Nephron (organoid): Measurements from ENCODE around the gene DCDC2.

Experiments
- H3K27ac Mint-ChIP-seq, 3 experiments: 2 replicates each; pipeline ENCODE4 v1.8.0; 2020; ENCODE audit warnings: mixed read lengths in 3 of 3, mild to moderate bottlenecking in 2 of 3, moderate library complexity in 1 of 3
- H3K27me3 Mint-ChIP-seq: 2 replicates; pipeline ENCODE4 v1.8.0; 2021; ENCODE audit warnings: low read depth, mild to moderate bottlenecking, moderate library complexity, mixed read lengths
- H3K36me3 Mint-ChIP-seq: 2 replicates; pipeline ENCODE4 v1.8.0; 2020; ENCODE audit warnings: low read depth, mixed read lengths
- H3K4me1 Mint-ChIP-seq: 2 replicates; pipeline ENCODE4 v1.8.0; 2020; ENCODE audit warnings: mixed read lengths
- H3K4me3 Mint-ChIP-seq, 3 experiments: 2 replicates each; pipeline ENCODE4 v1.8.0; 2020; ENCODE audit warnings: mild to moderate bottlenecking in 3 of 3, mixed read lengths in 3 of 3, moderate library complexity in 2 of 3
- H3K9me3 Mint-ChIP-seq: 2 replicates; pipeline ENCODE4 v1.8.0; 2020; ENCODE audit warnings: mixed read lengths
- CTCF ChIP-seq, 3 experiments: fragments of 200-600 bp; sonication (generic); IDR thresholded peaks; one replicate each; pipeline ENCODE4 v1.5.0; 2021; ENCODE audit warnings: antibody characterized with exemption in 3 of 3; ENCODE audit not compliant: unreplicated experiment in 3 of 3

DCDC2 gene

DNA sequence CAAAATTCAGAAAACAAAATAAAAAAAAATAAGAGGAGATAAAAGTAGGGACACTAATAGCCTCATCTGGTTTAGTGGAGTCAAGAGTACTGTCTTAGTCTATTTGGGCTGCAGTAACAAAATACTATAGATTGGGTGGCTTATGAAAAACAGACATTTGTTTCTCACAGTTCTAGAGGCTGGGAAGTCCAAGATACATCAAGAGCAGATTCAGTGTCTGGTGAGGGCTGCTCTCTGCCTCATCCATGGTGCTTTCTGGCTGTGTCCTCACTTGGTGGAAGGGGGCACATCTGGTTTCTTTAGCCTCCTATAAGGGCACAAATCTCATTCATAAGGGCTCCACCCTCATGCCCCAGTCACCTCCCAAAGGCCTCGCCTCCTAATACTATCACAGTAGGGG lies 205.8 kb downstream of the DCDC2 start:
- no peaks in the 10 kb centered on the region for H3K4me1 Mint-ChIP-seq
- peaks cover 3% of the 10 kb centered on the region for H3K27me3 Mint-ChIP-seq
- H3K36me3 Mint-ChIP-seq, result no peaks in the 10 kb centered on the region
- no peaks in the 10 kb centered on the region for H3K9me3 Mint-ChIP-seq
- no peak for TF ChIP-seq CTCF (IDR thresholded peaks at IDR 0.05; ENCODE audit: unreplicated experiment in 3 of 3)
- H3K27ac Mint-ChIP-seq, result no peak overlapping the region
- no peak overlapping the region for H3K4me3 Mint-ChIP-seq

DNA sequence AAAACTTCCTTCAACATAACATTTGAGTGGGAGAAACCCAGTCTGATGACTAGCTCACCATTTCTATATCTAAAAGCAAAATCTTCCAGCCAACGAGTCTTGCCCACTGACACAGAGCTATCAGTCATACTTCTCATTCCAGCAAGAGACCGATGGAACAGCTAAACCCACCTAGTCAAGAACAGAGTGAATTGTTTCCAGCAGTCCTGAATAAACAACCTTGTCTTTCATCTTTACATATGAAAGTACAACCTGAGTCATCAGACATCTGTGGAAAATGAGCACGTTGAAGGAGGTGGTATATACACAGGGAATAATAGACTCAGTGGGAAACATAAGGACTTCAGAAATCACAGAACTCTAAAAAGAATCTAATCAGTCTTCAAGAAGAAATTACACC lies 208.0 kb downstream of the DCDC2 start:
- no peak overlapping the region for H3K4me3 Mint-ChIP-seq
- peaks cover 3% of the 10 kb centered on the region for H3K27me3 Mint-ChIP-seq
- no peaks in the 10 kb centered on the region for H3K9me3 Mint-ChIP-seq

GRCh38 chr6:24149296-24149695 lies 208.6 kb downstream of the DCDC2 start:
- Mint-ChIP-seq H3K36me3 (no peaks in the 10 kb centered on the region), H3K9me3 (no peaks in the 10 kb centered on the region), H3K4me1 (no peaks in the 10 kb centered on the region), H3K27me3 (peaks cover 3% of the 10 kb centered on the region), H3K27ac (no peak overlapping the region), H3K4me3 (no peak overlapping the region)
- TF ChIP-seq CTCF (IDR thresholded peaks at IDR 0.05; ENCODE audit: unreplicated experiment in 3 of 3), result no peak

More for the DNA sequence above, 208.0 kb downstream of the DCDC2 start:
- Mint-ChIP-seq H3K36me3 (no peaks in the 10 kb centered on the region), H3K27ac (no peak overlapping the region), H3K4me1 (no peaks in the 10 kb centered on the region)
- TF ChIP-seq CTCF (IDR thresholded peaks at IDR 0.05; ENCODE audit: unreplicated experiment in 3 of 3), result no peak

- no peaks in the 10 kb centered on the region for H3K4me1 Mint-ChIP-seq
- no peak for TF ChIP-seq CTCF (IDR thresholded peaks at IDR 0.05; ENCODE audit: unreplicated experiment in 3 of 3)
- H3K27me3 Mint-ChIP-seq, result peaks cover 3% of the 10 kb centered on the region
- H3K4me3 Mint-ChIP-seq, result no peak overlapping the region
- no peaks in the 10 kb centered on the region for H3K9me3 Mint-ChIP-seq
- H3K36me3 Mint-ChIP-seq, result no peaks in the 10 kb centered on the region
- no peak overlapping the region for H3K27ac Mint-ChIP-seq
Measured at GRCh38 chr6:24148684-24149083, 209.2 kb downstream of the DCDC2 start.

DNA sequence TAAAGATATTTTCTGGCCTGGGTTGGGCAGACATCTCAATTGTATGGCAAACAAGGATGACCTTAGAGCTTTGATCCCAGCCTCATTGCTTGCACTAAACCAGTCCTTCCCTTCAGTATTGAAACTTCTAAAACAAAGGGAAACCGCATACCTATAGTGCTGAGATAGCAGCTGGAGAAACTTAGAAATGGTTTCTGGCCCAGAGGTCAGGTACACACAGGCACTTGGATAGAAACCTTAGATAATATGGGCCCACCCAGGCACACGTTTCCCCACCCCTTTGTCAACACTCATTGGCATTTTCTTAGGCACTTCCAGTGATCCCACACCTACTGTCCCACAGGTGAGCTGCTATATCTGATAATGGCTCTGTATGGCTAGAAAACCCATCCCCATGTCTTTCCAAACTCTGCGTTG lies 209.7 kb downstream of the DCDC2 start:
- H3K4me1 Mint-ChIP-seq, result no peaks in the 10 kb centered on the region
- no peaks in the 10 kb centered on the region for H3K36me3 Mint-ChIP-seq
- no peak overlapping the region for H3K27ac Mint-ChIP-seq
- peaks cover 3% of the 10 kb centered on the region for H3K27me3 Mint-ChIP-seq
- H3K4me3 Mint-ChIP-seq, result no peak overlapping the region
- H3K9me3 Mint-ChIP-seq, result no peaks in the 10 kb centered on the region
- TF ChIP-seq CTCF (IDR thresholded peaks at IDR 0.05; ENCODE audit: unreplicated experiment in 3 of 3), result no peak

GRCh38 chr6:24147511-24148153 lies 210.2 kb downstream of the DCDC2 start:
- Mint-ChIP-seq H3K36me3 (no peaks in the 10 kb centered on the region), H3K4me1 (no peaks in the 10 kb centered on the region), H3K4me3 (no peak overlapping the region), H3K27me3 (peaks cover 3% of the 10 kb centered on the region), H3K27ac (peak overlapping the region in 1 of 3 experiments; percentile 61), H3K9me3 (no peaks in the 10 kb centered on the region)
- TF ChIP-seq CTCF (IDR thresholded peaks at IDR 0.05; ENCODE audit: unreplicated experiment in 3 of 3), result no peak
